GM18499 (cell line): ENCODE measurements around the gene IFIT2.
"Not testable (repeated sequence)": the region's sequence is repeated elsewhere in the genome, so short reads cannot be mapped to it uniquely, and the experiment has no call there.

ENCODE experiments used
- ATAC-seq: cut with Tn5 transposase; IDR thresholded peaks from one replicate; pipeline ENCODE4 v1.9.1; 2021; ENCODE audit warnings: moderate number of reproducible peaks; ENCODE audit not compliant: insufficient read depth, unreplicated experiment

IFIT2 gene

DNA sequence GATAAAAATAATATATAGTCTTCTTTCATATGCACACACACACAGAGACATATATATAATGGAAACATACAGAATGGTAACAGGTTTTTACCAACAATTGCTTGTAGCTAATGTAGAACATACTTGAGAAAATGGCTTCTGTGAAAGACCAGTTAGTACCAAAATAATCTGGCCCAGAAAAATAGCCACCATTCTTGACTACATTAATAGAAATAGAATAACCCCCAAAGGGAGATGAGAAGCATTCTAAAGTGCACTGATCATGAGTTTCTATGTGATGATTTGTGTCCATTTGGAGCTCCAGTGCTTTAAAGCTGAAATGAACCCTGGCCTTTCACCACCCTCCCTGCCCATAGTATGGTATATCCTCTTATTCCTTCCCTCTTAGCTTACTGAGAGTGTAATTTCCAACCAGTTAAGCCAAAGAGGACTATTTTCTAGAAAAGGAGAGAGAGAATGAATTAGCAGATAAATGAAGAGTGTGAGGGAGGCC lies 22.9 kb upstream of the IFIT2 start:
- ATAC-seq, result no peak

GRCh38 chr10:89279421-89279869 lies 22.4 kb upstream of the IFIT2 start:
- ATAC-seq, result no peak

DNA sequence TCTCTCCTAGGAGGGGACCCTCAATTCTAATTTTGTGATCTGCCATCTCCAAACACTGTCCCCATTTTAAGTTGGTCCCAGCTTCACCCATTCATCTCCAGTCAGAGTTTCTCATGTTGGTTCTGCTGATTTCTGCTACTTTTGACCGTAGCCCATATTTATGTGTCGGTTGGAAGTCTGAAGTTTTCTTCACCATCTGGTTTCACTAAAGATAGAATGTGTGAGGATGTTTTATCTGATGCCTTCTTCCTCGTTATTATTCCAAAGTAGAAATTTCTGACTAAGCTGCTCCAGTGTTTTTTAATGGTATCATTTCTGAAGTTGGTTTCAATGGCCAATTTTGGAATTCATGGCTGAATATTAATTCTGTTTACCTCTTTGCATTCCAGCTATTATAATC lies 21.3 kb upstream of the IFIT2 start:
- no peak for ATAC-seq

DNA sequence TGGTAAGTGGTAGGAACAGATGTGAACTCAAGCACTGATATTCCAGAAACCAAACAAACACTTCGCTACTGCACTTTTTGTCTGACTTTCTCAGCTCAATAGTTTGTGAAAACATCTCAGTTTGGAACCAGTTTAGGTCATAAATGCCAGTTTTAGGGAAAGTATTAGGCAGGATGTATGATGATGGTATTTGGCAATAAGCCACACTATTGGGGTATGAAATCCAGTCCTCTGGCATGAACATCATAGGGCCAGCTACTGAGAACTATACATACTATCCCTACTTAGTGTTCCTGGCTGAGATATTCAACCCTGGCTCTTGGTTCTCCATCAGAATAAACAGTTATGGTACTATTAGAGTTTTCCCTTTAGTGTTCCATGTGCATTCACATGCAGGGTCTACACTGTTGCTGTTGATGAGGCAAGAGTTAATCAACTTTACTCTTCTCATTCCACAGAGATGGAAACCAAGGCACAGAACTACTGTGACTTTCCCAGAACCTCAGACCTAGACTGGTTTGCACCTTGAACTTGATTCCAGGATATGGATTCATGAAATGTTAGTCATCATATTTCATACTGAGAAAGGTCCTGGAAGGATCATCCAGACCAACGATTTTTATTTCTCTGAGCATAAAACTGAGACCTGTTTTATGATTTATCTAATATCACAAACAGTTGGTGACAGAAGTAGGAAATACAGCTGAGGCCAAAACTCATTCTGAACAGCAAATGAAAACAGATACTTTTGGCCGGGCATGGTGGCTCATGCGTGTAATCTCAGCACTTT lies 20.0 kb upstream of the IFIT2 start:
- no peak for ATAC-seq

GRCh38 chr10:89283025-89283935 lies 18.6 kb upstream of the IFIT2 start:
- no peak for ATAC-seq

- no peak for ATAC-seq
Measured at GRCh38 chr10:89283936-89284475, 17.8 kb upstream of the IFIT2 start.

DNA sequence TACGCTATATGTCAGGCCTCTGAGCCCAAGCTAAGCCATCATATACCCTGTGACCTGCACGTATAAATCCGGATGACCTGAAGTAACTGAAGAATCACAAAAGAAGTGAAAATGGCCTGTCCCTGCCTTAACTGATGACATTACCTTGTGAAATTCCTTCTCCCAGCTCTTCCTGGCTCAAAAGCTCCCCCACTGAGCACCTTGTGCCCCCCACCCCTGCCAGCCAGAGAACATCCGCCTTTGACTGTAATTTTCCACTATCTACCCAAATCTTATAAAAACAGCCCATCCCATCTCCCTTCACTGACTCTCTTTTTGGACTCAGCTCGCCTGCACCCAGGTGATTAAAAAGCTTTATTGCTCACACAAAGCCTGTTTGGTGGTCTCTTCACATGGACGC lies 17.1 kb upstream of the IFIT2 start:
- ATAC-seq, result not testable (repeated sequence)

DNA sequence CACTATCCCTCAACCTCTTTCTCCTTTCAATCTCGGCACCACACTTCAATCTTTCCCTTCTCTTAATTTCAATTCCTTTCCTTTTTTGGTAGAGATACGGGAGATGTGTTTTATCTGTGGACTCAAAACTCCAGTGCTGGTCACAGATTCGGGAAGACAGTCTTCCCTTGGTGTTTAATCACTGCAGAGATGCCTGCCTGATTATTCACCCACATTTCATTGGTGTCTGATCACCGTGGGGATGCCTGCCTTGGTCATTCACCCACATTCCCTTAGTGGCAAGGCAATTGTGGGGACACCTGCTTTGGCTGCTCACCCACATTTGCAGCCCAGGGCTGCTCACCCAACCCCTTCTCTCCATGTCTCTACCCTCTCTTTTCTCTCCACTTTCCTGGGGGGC lies 16.5 kb upstream of the IFIT2 start:
- not testable (repeated sequence) for ATAC-seq

GRCh38 chr10:89294721-89295239 lies 7.1 kb upstream of the IFIT2 start:
- no peak for ATAC-seq

GRCh38 chr10:89295597-89295996 lies 6.2 kb upstream of the IFIT2 start:
- no peak for ATAC-seq

- no peak for ATAC-seq
Measured at GRCh38 chr10:89296220-89296648, 5.6 kb upstream of the IFIT2 start.

- ATAC-seq, result no peak
Measured at GRCh38 chr10:89297356-89297755, 4.5 kb upstream of the IFIT2 start.

GRCh38 chr10:89297791-89298190 lies 4.1 kb upstream of the IFIT2 start:
- ATAC-seq, result no peak

- ATAC-seq, result no peak
Measured at GRCh38 chr10:89299031-89299430, 2.8 kb upstream of the IFIT2 start.

DNA sequence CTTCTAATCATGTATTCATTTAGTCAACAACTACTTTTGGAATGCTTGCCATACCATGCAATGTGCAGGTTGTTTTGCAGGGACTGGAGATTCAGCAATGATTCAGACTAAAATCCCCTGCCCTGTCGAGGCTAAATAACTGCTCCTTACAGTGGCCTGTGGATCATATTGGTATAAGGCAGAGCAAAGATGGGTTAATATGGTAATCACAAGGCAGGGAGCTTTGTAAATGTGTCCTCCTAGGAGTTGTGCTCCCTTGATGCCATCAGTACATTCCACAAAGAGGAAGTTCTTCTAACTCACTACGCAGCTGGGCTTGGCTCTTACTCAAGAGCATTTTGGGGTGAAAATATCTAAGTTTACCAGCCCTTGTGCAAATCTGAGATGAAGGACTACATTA lies 614 bp upstream of the IFIT2 start:
- ATAC-seq, result no peak

- ATAC-seq, result no peak
Measured at GRCh38 chr10:89302625-89303024, 779 bp downstream of the IFIT2 start.

GRCh38 chr10:89303161-89303560 lies 1.3 kb downstream of the IFIT2 start:
- ATAC-seq, result no peak

GRCh38 chr10:89304026-89304425 lies 2.2 kb downstream of the IFIT2 start:
- no peak for ATAC-seq

DNA sequence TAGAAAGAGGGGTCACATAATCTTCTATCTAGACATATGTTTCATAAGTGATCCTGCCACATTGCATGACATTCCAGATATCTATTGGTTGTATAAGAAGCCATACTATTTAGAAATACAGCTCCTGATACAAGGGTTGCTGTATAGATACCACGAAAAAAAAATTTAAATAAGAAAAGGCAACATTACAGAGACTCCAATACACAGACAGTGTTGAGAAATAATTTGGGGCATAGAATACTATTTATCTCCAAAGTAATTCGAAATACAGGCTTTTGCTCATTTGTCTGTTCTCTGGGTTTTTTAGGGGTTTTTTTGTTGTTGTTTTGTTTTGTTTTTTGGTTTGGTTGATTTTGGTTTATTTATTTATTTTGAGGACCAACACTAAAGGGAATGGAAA lies 2.6 kb downstream of the IFIT2 start:
- ATAC-seq, result no peak

DNA sequence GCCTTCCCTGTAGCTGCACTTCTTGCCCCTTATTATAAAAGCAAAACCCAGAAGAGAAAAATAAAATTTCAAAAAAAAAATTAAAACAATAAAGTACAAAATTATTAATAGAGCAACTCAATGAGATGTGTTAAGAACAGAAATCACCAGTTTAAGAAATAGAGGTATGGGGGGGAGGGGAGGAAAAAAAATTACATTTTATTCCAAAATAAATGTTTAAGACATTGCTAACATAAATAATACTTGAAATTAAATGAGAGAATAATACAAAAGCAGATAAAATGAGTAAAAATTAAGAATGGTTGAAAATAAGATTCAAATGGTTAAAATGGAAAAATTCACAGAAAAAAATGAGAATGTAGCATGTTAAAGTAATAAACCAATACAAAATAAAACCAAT lies 3.1 kb downstream of the IFIT2 start:
- no peak for ATAC-seq
